H1 (cell line): Measurements from ENCODE around the gene PRADC1. TPM values are rescaled to one million over a fixed set of nuclear protein-coding genes. Genes with fewer than 3 reads are reported as not detected.

ENCODE experiments used
- CTCF ChIA-PET: fragments of 300-600 bp; sonication (Branson Sonifier 250); formaldehyde crosslinking; loops from one replicate; lab custom pipeline; 2021; ENCODE audit not compliant: partially characterized antibody; lab: Charles Lee
- POLR2A ChIA-PET: fragments of 300-600 bp; sonication (Branson Sonifier 250); formaldehyde crosslinking; loops from one replicate; lab custom pipeline; 2021; ENCODE audit warnings: inconsistent platforms; ENCODE audit not compliant: partially characterized antibody; lab: Charles Lee
- DNase-seq, 2 experiments: peaks; one replicate each; pipeline versions ENCODE4 v3.0.0 to v3.0.0-alpha.2; 2010 to 2022; ENCODE audit warnings: low spot score in 2 of 2, low read depth in 1 of 2, mixed read lengths in 1 of 2
- FAIRE-seq: peaks from 2 replicates; lab custom pipeline; 2011; peaks lifted over from hg19 to GRCh38; lab: Jason Lieb, UNC
- H2AFZ ChIP-seq: 2 replicates; pipeline ENCODE4 v1.8.1; 2012; ENCODE audit warnings: low read length, inconsistent platforms
- H2AK5ac ChIP-seq: 2 replicates; pipeline ENCODE4 v1.6.1; 2013; ENCODE audit warnings: low read depth, low read length
- H2BK120ac ChIP-seq: replicated peaks from 2 replicates; pipeline ENCODE3; 2013; ENCODE audit warnings: low read depth, low read length, inconsistent platforms
- H2BK12ac ChIP-seq: 2 replicates; pipeline ENCODE4 v1.6.1; 2013; ENCODE audit warnings: low read depth, low read length
- H2BK15ac ChIP-seq: 2 replicates; pipeline ENCODE4 v1.6.1; 2013; ENCODE audit warnings: low read length
- H2BK20ac ChIP-seq: 2 replicates; pipeline ENCODE4 v1.6.1; 2013; ENCODE audit warnings: low read length
- H2BK5ac ChIP-seq: 2 replicates; pipeline ENCODE4 v1.6.1; 2013; ENCODE audit warnings: low read depth, low read length
- H3K14ac ChIP-seq: 2 replicates; pipeline ENCODE4 v1.6.1; 2013; ENCODE audit warnings: inconsistent platforms; ENCODE audit not compliant: insufficient read length
- H3K18ac ChIP-seq: 2 replicates; pipeline ENCODE4 v1.6.1; 2013; ENCODE audit warnings: low read length; ENCODE audit errors: extremely low read depth
- H3K23ac ChIP-seq: 2 replicates; pipeline ENCODE4 v1.6.1; 2013; ENCODE audit warnings: inconsistent platforms; ENCODE audit not compliant: insufficient read length
- H3K23me2 ChIP-seq: 2 replicates; pipeline ENCODE4 v1.6.1; 2013; ENCODE audit warnings: low read depth, low read length
- H3K27ac ChIP-seq: 2 replicates; pipeline ENCODE4 v1.6.1; 2011; ENCODE audit warnings: low read depth, low read length, inconsistent platforms
- H3K27me3 ChIP-seq, 4 experiments: replicated peaks in 1 of 4; 1 replicate in 1 of 4; 2 replicates in 3 of 4; pipeline versions ENCODE4 v1.6.1 to v1.8.1; 2011 to 2013; ENCODE audit warnings: low read length in 3 of 4, mild to moderate bottlenecking in 3 of 4, inconsistent platforms in 2 of 4, mixed read lengths in 2 of 4, moderate library complexity in 1 of 4; ENCODE audit not compliant: control insufficient read depth in 3 of 4, insufficient read depth in 3 of 4; ENCODE audit errors: extremely low read depth in 1 of 4
- H3K36me3 ChIP-seq, 4 experiments: 2 replicates each; pipeline versions ENCODE4 v1.6.1 to v1.8.1; 2011 to 2013; ENCODE audit warnings: mild to moderate bottlenecking in 4 of 4, low read length in 3 of 4, moderate library complexity in 2 of 4, control low read depth in 1 of 4, inconsistent platforms in 1 of 4; ENCODE audit not compliant: insufficient read depth in 4 of 4, control insufficient read depth in 2 of 4
- H3K4ac ChIP-seq: replicated peaks from 2 replicates; pipeline ENCODE3; 2013; ENCODE audit warnings: low read length, low read depth, mixed read lengths, inconsistent platforms; ENCODE audit not compliant: insufficient read length
- H3K4me1 ChIP-seq, 4 experiments: replicated peaks in 1 of 4; 1 replicate in 1 of 4; 2 replicates in 3 of 4; pipeline versions ENCODE4 v1.6.1 to v1.8.1; 2011 to 2013; ENCODE audit warnings: low read length in 3 of 4, inconsistent platforms in 2 of 4, mixed read lengths in 1 of 4; ENCODE audit not compliant: insufficient read depth in 4 of 4, control insufficient read depth in 3 of 4
- H3K4me2 ChIP-seq, 2 experiments: 2 replicates each; pipeline versions ENCODE4 v1.6.1 to v1.8.1; 2011 to 2013; ENCODE audit warnings: low read depth in 2 of 2, low read length in 2 of 2, control low read depth in 1 of 2, inconsistent platforms in 1 of 2, mild to moderate bottlenecking in 1 of 2; ENCODE audit not compliant: insufficient read depth in 1 of 2
- H3K4me3 ChIP-seq, 4 experiments: fragments of 200-600, 300-600 bp in 1 of 4; sonication (generic), shearing (Covaris generic), sonication (Bioruptor Twin) in 1 of 4; 2 replicates each; pipeline versions ENCODE4 v1.5.1 to v1.8.1; 2011 to 2016; ENCODE audit warnings: low read length in 4 of 4, low read depth in 3 of 4, control low read depth in 2 of 4, inconsistent platforms in 2 of 4, mild to moderate bottlenecking in 2 of 4, mixed read lengths in 1 of 4, moderate library complexity in 1 of 4; ENCODE audit not compliant: insufficient read depth in 2 of 4; ENCODE audit errors: extremely low read depth in 1 of 4
- H3K56ac ChIP-seq: replicated peaks from 2 replicates; pipeline ENCODE3; 2013; ENCODE audit warnings: low read depth, mild to moderate bottlenecking, mixed read lengths, low read length, inconsistent platforms; ENCODE audit not compliant: insufficient read length
- H3K79me1 ChIP-seq: 2 replicates; pipeline ENCODE4 v1.6.1; 2013; ENCODE audit warnings: low read depth, low read length, control low read depth
- H3K79me2 ChIP-seq, 2 experiments: 2 replicates each; pipeline versions ENCODE4 v1.6.1 to v1.8.1; 2012 to 2013; ENCODE audit warnings: low read length in 2 of 2, mild to moderate bottlenecking in 2 of 2, inconsistent platforms in 1 of 2; ENCODE audit not compliant: insufficient read depth in 2 of 2, control insufficient read depth in 1 of 2
- H3K9ac ChIP-seq, 4 experiments: replicated peaks in 1 of 4; 1 replicate in 1 of 4; 2 replicates in 3 of 4; pipeline versions ENCODE4 v1.6.1 to v1.8.1; 2011 to 2013; ENCODE audit warnings: low read depth in 3 of 4, low read length in 3 of 4, control low read depth in 2 of 4, mild to moderate bottlenecking in 2 of 4, moderate library complexity in 2 of 4, inconsistent platforms in 1 of 4; ENCODE audit errors: extremely low read depth in 1 of 4
- H3K9me3 ChIP-seq, 2 experiments: 2 replicates each; pipeline versions ENCODE4 v1.6.1 to v1.8.1; 2012 to 2013; ENCODE audit warnings: mild to moderate bottlenecking in 2 of 2, moderate library complexity in 2 of 2, control low read depth in 1 of 2, inconsistent platforms in 1 of 2, low read depth in 1 of 2, low read length in 1 of 2, mixed read lengths in 1 of 2; ENCODE audit not compliant: insufficient read depth in 2 of 2
- H4K20me1 ChIP-seq, 2 experiments: replicated peaks in 1 of 2; 2 replicates each; pipeline versions ENCODE3 to v1.8.1; 2011 to 2013; ENCODE audit warnings: inconsistent platforms in 2 of 2, low read length in 2 of 2, mild to moderate bottlenecking in 1 of 2; ENCODE audit not compliant: insufficient read depth in 2 of 2, control insufficient read depth in 1 of 2
- H4K5ac ChIP-seq: 2 replicates; pipeline ENCODE4 v1.6.1; 2013; ENCODE audit warnings: low read length, low read depth, mixed read lengths, inconsistent platforms; ENCODE audit not compliant: insufficient read length
- H4K8ac ChIP-seq: 2 replicates; pipeline ENCODE4 v1.8.0; 2013; ENCODE audit warnings: mild to moderate bottlenecking, moderate library complexity, low read length, inconsistent platforms; ENCODE audit not compliant: insufficient read depth; ENCODE audit errors: extremely low read depth
- H4K91ac ChIP-seq: replicated peaks from 2 replicates; pipeline ENCODE3; 2013; ENCODE audit warnings: low read length, mixed read lengths, inconsistent platforms; ENCODE audit not compliant: insufficient read length
- CHD2 ChIP-seq: IDR thresholded peaks from 2 replicates; pipeline ENCODE4 v1.6.1; 2012; ENCODE audit warnings: low read length, improper control_type of control experiment
- KDM4A ChIP-seq: IDR thresholded peaks from one replicate; pipeline ENCODE4 v1.7.1; 2012; ENCODE audit warnings: low read depth, mild to moderate bottlenecking, moderate library complexity, low read length, inconsistent platforms; ENCODE audit not compliant: severe bottlenecking
- PHF8 ChIP-seq: fragments of 200-600 bp; sonication (generic); conservative IDR thresholded peaks from 2 replicates; pipeline ENCODE4 v1.7.1; 2012; ENCODE audit warnings: low read depth, mild to moderate bottlenecking, inconsistent platforms, low read length, moderate library complexity
- WGBS, 2 experiments: shearing (Covaris generic) in 1 of 2; methylation state at CpG; one replicate each; pipeline versions ENCODE4 v1.1.6 to v1.1.7; 2013 to 2015; ENCODE audit warnings: low lambda C conversion rate in 2 of 2, mixed read lengths in 2 of 2, inconsistent platforms in 1 of 2, low coverage in 1 of 2, missing lambda C conversion rate in 1 of 2; ENCODE audit not compliant: insufficient replicate concordance in 2 of 2, insufficient coverage in 1 of 2, insufficient read length in 1 of 2; ENCODE audit errors: extremely low coverage in 1 of 2, missing lambda C conversion rate in 1 of 2; 5-methylcytosine and 5-hydroxymethylcytosine counted together
- polyA plus RNA-seq, 7 experiments: library from polyadenylated mRNA; depleted of rRNA in 3 of 7; stranded (reverse) in 5 of 7; unstranded in 2 of 7; fragments of >200 nt in 5 of 7; fragments of 200-250 nt in 2 of 7; gene quantifications; 1 replicate in 5 of 7; 2 replicates in 1 of 7; 4 replicates in 1 of 7; pipeline versions ENCODE4 v1.2.1 to v1.2.3, GENCODE V29; 2011 to 2013; ENCODE audit warnings: missing spikeins in 2 of 7, mixed read lengths in 2 of 7
- total RNA-seq: library from RNA; stranded (reverse); fragmentation: NEBNext Ultra II Directional; extraction: Animal tissue kit (Norgen Biotek cat#: 25700); gene quantifications from 2 replicates; pipeline ENCODE4 v1.2.1, GENCODE V29; 2021

The PRADC1 gene
- total and polyA plus RNA-seq, 2 of the 8 experiments (the other 6 are each of a cell fraction or from before 2014, with no cell fraction given): 8.9 to 13.1 TPM

GRCh38 chr2:73232403-73233153 lies 461 bp downstream of the PRADC1 start:
- ChIA-PET POLR2A (interaction anchor here (0.8 to 8.8 kb wide), 9 partner anchors 12 to 171 kb away, joined by 3 to 113 read pairs (median 39); partner anchors contain the start of genes RAB11FIP5 and SMYD5), CTCF (interaction anchor here (0.5 to 10.2 kb wide), 8 partner anchors 11 to 147 kb away, joined by 3 to 51 read pairs (median 4); partner anchors contain the start of gene SMYD5)
- H4K20me1 ChIP-seq: peaks cover 9 to 19% of the 10 kb centered on the region in 2 experiments
- H3K27me3 ChIP-seq: no peaks in the 10 kb centered on the region; a peak in 2 of 7 replicates
- no peak overlapping the region for H2BK20ac ChIP-seq
- FAIRE-seq: no peak
- H3K27ac ChIP-seq: no peak overlapping the region
- H3K79me1 ChIP-seq: peaks cover 8% of the 10 kb centered on the region
- no peak overlapping the region for H3K14ac ChIP-seq
- no peak overlapping the region for H2BK12ac ChIP-seq
- H3K56ac ChIP-seq: no peak overlapping the region
- H3K9me3 ChIP-seq: no peaks in the 10 kb centered on the region
- peaks cover 34 to 35% of the 10 kb centered on the region in 2 experiments for H3K79me2 ChIP-seq
- H4K91ac ChIP-seq: no peak overlapping the region
- H4K5ac ChIP-seq: no peak overlapping the region
- no peak overlapping the region for H2BK5ac ChIP-seq
- H4K8ac ChIP-seq: no peak overlapping the region
- peaks cover 21% of the 10 kb centered on the region for H3K23me2 ChIP-seq
- H3K4ac ChIP-seq: no peak overlapping the region
- peak overlapping the region; percentile 94 to 99 for H3K4me2 ChIP-seq
- H2AFZ ChIP-seq: 0 out of 2 replicates have a peak overlapping the region, but pooled peaks have one; percentile 15
- H2BK120ac ChIP-seq: no peak overlapping the region
- WGBS, 2 experiments: 10% methylated on average over 37 of the region's 37 CpGs; no CpG with 5 or more reads in 1 of the 2 experiments
- no peak for DNase-seq
- H2AK5ac ChIP-seq: no peak overlapping the region
- peak overlapping the region in 2 of 4 experiments; percentile 8 to 65; a peak in 2 of 7 replicates for H3K9ac ChIP-seq
- no peak overlapping the region for H3K23ac ChIP-seq
- H2BK15ac ChIP-seq: no peak overlapping the region; the same call in 1 of the 2 replicates
- TF ChIP-seq CHD2 (no peak), KDM4A (peak; percentile 28), PHF8 (peak; percentile 37; the same call in 1 of the 2 replicates)
- peaks cover 8 to 16% (median 11%) of the 10 kb centered on the region in 4 experiments; a peak in 6 of 7 replicates for H3K4me1 ChIP-seq
- peak overlapping the region; percentile 48 to 93 (median 64) for H3K4me3 ChIP-seq
- no peaks in the 10 kb centered on the region; a peak in 1 of 8 replicates for H3K36me3 ChIP-seq
- H3K18ac ChIP-seq: no peak overlapping the region
